KMS-11 (cell line): ENCODE measurements around the gene DDX60.
"Not testable (repeated sequence)": the region's sequence is repeated elsewhere in the genome, so short reads cannot be mapped to it uniquely, and the experiment has no call there.

ENCODE experiments used
- H2AFZ ChIP-seq: fragments of 200-600 bp; sonication (generic); 2 replicates; pipeline ENCODE4 v1.6.1; 2016; ENCODE audit warnings: antibody characterized with exemption, mixed run types, low read depth
- H3K27ac ChIP-seq: fragments of 200-600 bp; sonication (generic); 2 replicates; pipeline ENCODE4 v1.6.1; 2016; ENCODE audit warnings: mild to moderate bottlenecking, mixed run types
- H3K27me3 ChIP-seq: fragments of 200-600 bp; sonication (generic); 2 replicates; pipeline ENCODE4 v1.6.1; 2017; ENCODE audit warnings: mild to moderate bottlenecking, low read depth, mixed run types, moderate library complexity; ENCODE audit not compliant: insufficient read depth
- H3K36me3 ChIP-seq: fragments of 200-600 bp; sonication (generic); 2 replicates; pipeline ENCODE4 v1.6.1; 2017; ENCODE audit warnings: mild to moderate bottlenecking, mixed run types; ENCODE audit not compliant: insufficient read depth
- H3K4me1 ChIP-seq: fragments of 200-600 bp; sonication (generic); 2 replicates; pipeline ENCODE4 v1.6.1; 2016; ENCODE audit warnings: mild to moderate bottlenecking, low read depth, mixed run types; ENCODE audit not compliant: poor library complexity, severe bottlenecking
- H3K4me2 ChIP-seq: fragments of 200-600 bp; sonication (generic); 2 replicates; pipeline ENCODE4 v1.7.0; 2016; ENCODE audit warnings: mild to moderate bottlenecking, mixed run types
- H3K4me3 ChIP-seq: fragments of 200-600 bp; sonication (generic); IDR thresholded peaks from 2 replicates; pipeline ENCODE4 v1.6.1; 2017; ENCODE audit warnings: low read depth, low read length, mixed read lengths; ENCODE audit not compliant: insufficient read depth
- H3K79me2 ChIP-seq: fragments of 200-600 bp; sonication (generic); 2 replicates; pipeline ENCODE4 v1.6.1; 2016; ENCODE audit warnings: low read depth, mixed run types; ENCODE audit not compliant: insufficient read depth
- H3K9ac ChIP-seq: fragments of 200-600 bp; sonication (generic); 2 replicates; pipeline ENCODE4 v1.6.1; 2016; ENCODE audit warnings: mild to moderate bottlenecking, mixed run types
- H4K20me1 ChIP-seq: fragments of 200-600 bp; sonication (generic); 2 replicates; pipeline ENCODE4 v1.6.1; 2016; ENCODE audit warnings: mild to moderate bottlenecking, mixed run types; ENCODE audit not compliant: insufficient read depth
- TF ChIP-seq, protein P1 (sequence below): fragments of 200-600 bp; sonication (generic); conservative IDR thresholded peaks from 2 replicates; pipeline ENCODE4 v1.6.1; 2017; ENCODE audit warnings: low read depth, mild to moderate bottlenecking, antibody characterized with exemption, low read length, moderate library complexity, mixed read lengths

DDX60 gene

DNA sequence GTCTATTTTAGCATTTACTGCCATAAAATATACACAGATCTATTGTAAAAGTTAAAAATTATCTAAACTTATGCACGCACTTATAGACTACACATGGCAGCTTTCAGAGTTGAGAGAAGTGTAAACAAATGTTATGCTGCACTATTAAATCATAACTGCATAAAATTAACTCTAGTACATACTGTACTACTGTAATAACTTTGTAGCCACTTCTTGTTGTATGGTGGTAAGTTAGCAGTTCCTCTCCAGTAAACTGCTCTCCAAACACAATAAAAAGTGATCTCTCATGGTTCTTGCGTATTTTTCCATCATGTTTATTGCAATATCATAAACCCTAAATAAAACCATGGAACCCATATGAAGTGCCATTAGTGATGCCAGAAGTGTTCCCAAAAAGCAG, 9.6 kb downstream of the DDX60 start:
- Histone ChIP-seq H3K4me1 (no peaks in the 10 kb centered on the region), H3K36me3 (no peaks in the 10 kb centered on the region), H3K9ac (no peak overlapping the region), H3K27me3 (no peaks in the 10 kb centered on the region), H2AFZ (no peak overlapping the region), H3K79me2 (no peaks in the 10 kb centered on the region), H3K4me3 (no peak overlapping the region), H3K4me2 (no peak overlapping the region), H3K27ac (no peak overlapping the region), H4K20me1 (no peaks in the 10 kb centered on the region; the same call in 1 of the 2 replicates)
- TF ChIP-seq, protein P1, sequence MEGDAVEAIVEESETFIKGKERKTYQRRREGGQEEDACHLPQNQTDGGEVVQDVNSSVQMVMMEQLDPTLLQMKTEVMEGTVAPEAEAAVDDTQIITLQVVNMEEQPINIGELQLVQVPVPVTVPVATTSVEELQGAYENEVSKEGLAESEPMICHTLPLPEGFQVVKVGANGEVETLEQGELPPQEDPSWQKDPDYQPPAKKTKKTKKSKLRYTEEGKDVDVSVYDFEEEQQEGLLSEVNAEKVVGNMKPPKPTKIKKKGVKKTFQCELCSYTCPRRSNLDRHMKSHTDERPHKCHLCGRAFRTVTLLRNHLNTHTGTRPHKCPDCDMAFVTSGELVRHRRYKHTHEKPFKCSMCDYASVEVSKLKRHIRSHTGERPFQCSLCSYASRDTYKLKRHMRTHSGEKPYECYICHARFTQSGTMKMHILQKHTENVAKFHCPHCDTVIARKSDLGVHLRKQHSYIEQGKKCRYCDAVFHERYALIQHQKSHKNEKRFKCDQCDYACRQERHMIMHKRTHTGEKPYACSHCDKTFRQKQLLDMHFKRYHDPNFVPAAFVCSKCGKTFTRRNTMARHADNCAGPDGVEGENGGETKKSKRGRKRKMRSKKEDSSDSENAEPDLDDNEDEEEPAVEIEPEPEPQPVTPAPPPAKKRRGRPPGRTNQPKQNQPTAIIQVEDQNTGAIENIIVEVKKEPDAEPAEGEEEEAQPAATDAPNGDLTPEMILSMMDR: no peak

DNA sequence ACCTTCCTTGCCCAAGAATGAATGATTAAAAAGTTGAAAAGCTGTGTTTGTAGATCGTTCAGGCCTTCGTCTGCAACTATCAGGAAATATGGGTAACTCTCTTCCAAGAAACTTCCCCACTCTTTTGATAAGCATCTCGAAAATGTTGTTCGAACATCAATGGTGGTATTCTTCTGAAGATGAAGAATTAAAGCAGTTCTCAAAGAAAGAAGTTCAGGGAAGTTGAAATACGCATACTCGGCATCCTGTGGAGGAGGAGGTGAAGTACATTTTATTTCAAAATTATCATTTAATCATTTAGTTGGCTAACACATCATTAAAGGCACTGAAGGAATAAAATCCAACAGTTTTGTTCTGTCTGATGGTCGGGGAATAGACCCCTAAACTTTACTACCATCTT, 12.1 kb downstream of the DDX60 start:
- Histone ChIP-seq H3K36me3 (no peaks in the 10 kb centered on the region), H2AFZ (no peak overlapping the region), H3K4me2 (no peak overlapping the region), H3K79me2 (no peaks in the 10 kb centered on the region), H3K4me3 (no peak overlapping the region), H4K20me1 (no peaks in the 10 kb centered on the region; the same call in 1 of the 2 replicates), H3K27me3 (no peaks in the 10 kb centered on the region), H3K27ac (no peak overlapping the region), H3K4me1 (no peaks in the 10 kb centered on the region), H3K9ac (no peak overlapping the region)
- TF ChIP-seq, protein P1: no peak

DNA sequence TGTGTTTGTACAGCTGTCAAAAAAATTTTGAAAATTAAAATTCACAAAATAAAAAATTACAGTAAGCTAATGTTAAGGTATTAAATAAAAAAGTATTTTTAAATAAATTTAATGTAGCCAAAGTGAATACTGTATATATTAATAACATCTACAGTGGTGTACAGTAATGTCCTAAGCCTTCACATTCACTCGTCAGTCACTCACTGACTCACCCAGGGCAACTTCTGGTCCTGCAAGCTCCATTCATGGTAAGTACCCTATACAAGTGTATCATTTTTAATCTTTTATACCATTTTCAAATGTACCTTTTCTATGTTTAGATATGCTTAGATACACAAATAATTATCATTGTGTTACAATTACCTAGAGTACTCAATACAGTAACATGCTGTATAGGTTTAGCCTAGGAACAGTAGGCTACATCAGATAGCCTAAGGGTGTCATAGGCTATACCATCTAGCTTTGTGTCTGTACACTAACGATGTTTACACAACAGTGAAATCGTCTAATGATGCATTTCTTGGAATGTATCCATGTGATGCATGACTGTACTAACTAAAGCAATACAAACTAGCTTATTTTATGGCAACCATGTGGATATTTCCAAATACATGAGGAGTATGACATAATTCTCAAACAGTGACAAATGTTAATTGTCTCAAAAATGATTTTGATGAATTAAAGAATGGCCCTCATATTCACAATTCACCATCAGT, 13.7 kb downstream of the DDX60 start:
- Histone ChIP-seq H3K36me3 (no peaks in the 10 kb centered on the region), H3K9ac (no peak overlapping the region), H4K20me1 (no peaks in the 10 kb centered on the region; the same call in 1 of the 2 replicates), H3K4me1 (no peaks in the 10 kb centered on the region), H3K79me2 (no peaks in the 10 kb centered on the region), H3K27ac (no peak overlapping the region), H3K4me3 (no peak overlapping the region), H3K4me2 (no peak overlapping the region), H3K27me3 (no peaks in the 10 kb centered on the region), H2AFZ (no peak overlapping the region)
- TF ChIP-seq, protein P1: no peak

DNA sequence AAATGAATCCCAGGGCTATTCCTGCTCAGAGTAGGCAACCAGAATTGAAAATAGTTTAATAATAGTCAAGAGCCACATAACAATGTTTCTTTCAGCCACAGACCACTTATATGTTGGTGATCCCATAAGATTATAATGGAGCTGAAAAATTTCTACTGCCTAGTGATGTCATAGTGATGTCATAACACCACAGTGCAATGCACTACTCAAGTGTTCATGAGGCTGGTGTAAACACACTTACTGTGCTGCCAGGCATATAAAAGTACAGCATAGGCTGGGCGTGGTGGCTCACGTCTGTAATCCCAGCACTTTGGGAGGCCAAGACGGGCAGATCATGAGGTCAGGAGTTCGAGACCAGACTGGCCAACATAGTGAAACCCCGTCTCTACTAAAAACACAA, 15.1 kb downstream of the DDX60 start:
- not testable (repeated sequence) for H4K20me1 ChIP-seq, H3K4me1 ChIP-seq

DNA sequence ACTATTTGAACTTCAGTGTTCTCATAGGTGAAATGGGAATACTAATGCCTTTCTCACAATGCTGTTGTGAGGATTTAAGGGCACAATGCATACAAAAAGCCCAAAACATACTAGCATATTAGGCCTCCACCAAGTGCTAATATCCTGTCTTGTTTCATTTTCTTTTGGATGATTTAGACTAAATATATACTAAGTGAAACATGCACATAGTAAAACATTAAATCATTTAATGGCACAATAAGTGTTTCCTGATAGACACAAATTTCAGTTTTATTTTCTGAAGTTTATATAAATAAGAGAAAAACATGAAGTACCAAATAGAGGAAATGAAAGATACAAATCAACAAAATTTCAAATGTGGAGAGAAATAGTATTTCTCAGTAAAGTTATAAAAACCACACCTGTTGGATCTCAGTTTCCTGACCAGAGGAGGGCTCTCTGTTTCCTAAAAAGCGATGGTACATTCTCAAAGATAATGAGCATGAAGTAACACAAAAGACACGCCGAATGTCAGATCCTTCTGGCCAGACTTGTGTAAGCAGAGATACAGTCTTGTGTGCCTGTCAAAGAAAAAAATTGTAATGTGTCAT, 25.1 kb downstream of the DDX60 start:
- H3K4me2 ChIP-seq: no peak overlapping the region
- H3K79me2 ChIP-seq: no peaks in the 10 kb centered on the region
- no peaks in the 10 kb centered on the region for H3K4me1 ChIP-seq
- H3K36me3 ChIP-seq: no peaks in the 10 kb centered on the region
- H3K27ac ChIP-seq: no peak overlapping the region
- H2AFZ ChIP-seq: no peak overlapping the region
- H3K4me3 ChIP-seq: no peak overlapping the region
- H3K9ac ChIP-seq: no peak overlapping the region
- no peaks in the 10 kb centered on the region for H4K20me1 ChIP-seq
- TF ChIP-seq, protein P1: no peak
- H3K27me3 ChIP-seq: no peaks in the 10 kb centered on the region

More for the DNA sequence above, 15.1 kb downstream of the DDX60 start:
- not testable (repeated sequence) for H3K27me3 ChIP-seq, H3K4me3 ChIP-seq, H2AFZ ChIP-seq, H3K36me3 ChIP-seq, H3K79me2 ChIP-seq, H3K9ac ChIP-seq, H3K4me2 ChIP-seq, H3K27ac ChIP-seq
